RWPE2 (cell line): ENCODE measurements around the gene DOCK9.

Experiments used
- ATAC-seq: fragments of 200-7000 bp; cut with Tn5 transposase; 3 replicates; pipeline ENCODE4 v1.9.1; 2021; ENCODE audit warnings: low read depth
- DNase-seq: peaks from one replicate; pipeline ENCODE4 v3.0.0-alpha.2; 2020; ENCODE audit warnings: low spot score
- H3K27ac ChIP-seq: fragments of 450-650 bp; 2 replicates; pipeline ENCODE4 v1.5.1; 2017; ENCODE audit warnings: mild to moderate bottlenecking; ENCODE audit not compliant: poor library complexity, severe bottlenecking
- H3K27me3 ChIP-seq: fragments of 250-450 bp; sonication (Bioruptor Pico); 2 replicates; pipeline ENCODE4 v1.5.1; 2021; ENCODE audit warnings: mild to moderate bottlenecking, moderate library complexity; ENCODE audit not compliant: insufficient read depth, poor library complexity, severe bottlenecking
- H3K36me3 ChIP-seq: fragments of 250-450 bp; sonication (Bioruptor Pico); 2 replicates; pipeline ENCODE4 v1.5.1; 2020; ENCODE audit warnings: low read depth, mild to moderate bottlenecking, moderate library complexity
- H3K4me1 ChIP-seq: fragments of 250-450 bp; sonication (Bioruptor Pico); 2 replicates; pipeline ENCODE4 v1.5.1; 2021; ENCODE audit warnings: mild to moderate bottlenecking, moderate library complexity; ENCODE audit not compliant: insufficient read depth, poor library complexity, severe bottlenecking
- H3K4me3 ChIP-seq: fragments of 250-450 bp; sonication (Bioruptor Pico); 2 replicates; pipeline ENCODE4 v1.5.1; 2021; ENCODE audit warnings: mild to moderate bottlenecking, moderate library complexity; ENCODE audit not compliant: severe bottlenecking
- H3K9me3 ChIP-seq: fragments of 250-450 bp; sonication (Bioruptor Pico); 2 replicates; pipeline ENCODE4 v1.5.1; 2021; ENCODE audit warnings: mild to moderate bottlenecking, moderate library complexity; ENCODE audit not compliant: severe bottlenecking
- CTCF ChIP-seq: fragments of 450-650 bp; IDR thresholded peaks from one replicate; pipeline ENCODE4 v1.5.1; 2017; ENCODE audit warnings: mild to moderate bottlenecking, moderate library complexity; ENCODE audit not compliant: poor library complexity, severe bottlenecking

Gene DOCK9

GRCh38 chr13:98879957-98880356 lies 97.9 kb downstream of the DOCK9 start:
- peaks cover 85% of the 10 kb centered on the region for H3K36me3 ChIP-seq
- ATAC-seq, result no peak

GRCh38 chr13:98879127-98879520 lies 98.7 kb downstream of the DOCK9 start:
- Histone ChIP-seq H3K27ac (no peak overlapping the region), H3K36me3 (peaks cover 76% of the 10 kb centered on the region), H3K9me3 (no peaks in the 10 kb centered on the region), H3K4me3 (no peak overlapping the region), H3K4me1 (no peaks in the 10 kb centered on the region), H3K27me3 (no peaks in the 10 kb centered on the region)
- no peak for ATAC-seq
- DNase-seq, result no peak
- no peak for TF ChIP-seq CTCF

More at GRCh38 chr13:98879957-98880356, 97.9 kb downstream of the DOCK9 start:
- Histone ChIP-seq H3K9me3 (no peaks in the 10 kb centered on the region), H3K4me3 (no peak overlapping the region), H3K4me1 (no peaks in the 10 kb centered on the region), H3K27ac (no peak overlapping the region), H3K27me3 (no peaks in the 10 kb centered on the region)
- TF ChIP-seq CTCF, result no peak
- DNase-seq, result no peak

- Histone ChIP-seq H3K27me3 (no peaks in the 10 kb centered on the region), H3K4me3 (no peak overlapping the region), H3K9me3 (no peaks in the 10 kb centered on the region), H3K36me3 (peaks cover 71% of the 10 kb centered on the region), H3K27ac (no peak overlapping the region), H3K4me1 (no peaks in the 10 kb centered on the region)
- DNase-seq (no peak), ATAC-seq (no peak)
- no peak for TF ChIP-seq CTCF
Measured at GRCh38 chr13:98878486-98879126, 99.3 kb downstream of the DOCK9 start.

GRCh38 chr13:98877936-98878335 lies 99.9 kb downstream of the DOCK9 start:
- H3K4me1 ChIP-seq, result no peaks in the 10 kb centered on the region
- ATAC-seq, result no peak
- H3K4me3 ChIP-seq, result no peak overlapping the region
- no peak for DNase-seq
- H3K9me3 ChIP-seq, result peaks cover 4% of the 10 kb centered on the region
- no peaks in the 10 kb centered on the region for H3K27me3 ChIP-seq
- no peak for TF ChIP-seq CTCF
- H3K36me3 ChIP-seq, result peaks cover 68% of the 10 kb centered on the region
- H3K27ac ChIP-seq, result no peak overlapping the region

GRCh38 chr13:98877466-98877865 lies 100.4 kb downstream of the DOCK9 start:
- H3K4me3 ChIP-seq, result no peak overlapping the region
- H3K4me1 ChIP-seq, result no peaks in the 10 kb centered on the region
- ATAC-seq, result no peak
- TF ChIP-seq CTCF, result no peak
- no peak for DNase-seq
- peaks cover 63% of the 10 kb centered on the region for H3K36me3 ChIP-seq
- no peak overlapping the region for H3K27ac ChIP-seq
- H3K27me3 ChIP-seq, result no peaks in the 10 kb centered on the region
- H3K9me3 ChIP-seq, result peaks cover 4% of the 10 kb centered on the region
